Measurements from ENCODE around the gene TCEA2. TPM values are rescaled to one million over a fixed set of nuclear protein-coding genes. Genes with fewer than 3 reads are reported as not detected.
A peak's percentile ranks its signal among the peaks of the same experiment; 100 is the strongest.

Gene TCEA2
- total and polyA plus RNA-seq, 2 of the 13 experiments (the other 11 are each of a cell fraction or from before 2014, with no cell fraction given) = 28.1 to 33.7 TPM

DNA sequence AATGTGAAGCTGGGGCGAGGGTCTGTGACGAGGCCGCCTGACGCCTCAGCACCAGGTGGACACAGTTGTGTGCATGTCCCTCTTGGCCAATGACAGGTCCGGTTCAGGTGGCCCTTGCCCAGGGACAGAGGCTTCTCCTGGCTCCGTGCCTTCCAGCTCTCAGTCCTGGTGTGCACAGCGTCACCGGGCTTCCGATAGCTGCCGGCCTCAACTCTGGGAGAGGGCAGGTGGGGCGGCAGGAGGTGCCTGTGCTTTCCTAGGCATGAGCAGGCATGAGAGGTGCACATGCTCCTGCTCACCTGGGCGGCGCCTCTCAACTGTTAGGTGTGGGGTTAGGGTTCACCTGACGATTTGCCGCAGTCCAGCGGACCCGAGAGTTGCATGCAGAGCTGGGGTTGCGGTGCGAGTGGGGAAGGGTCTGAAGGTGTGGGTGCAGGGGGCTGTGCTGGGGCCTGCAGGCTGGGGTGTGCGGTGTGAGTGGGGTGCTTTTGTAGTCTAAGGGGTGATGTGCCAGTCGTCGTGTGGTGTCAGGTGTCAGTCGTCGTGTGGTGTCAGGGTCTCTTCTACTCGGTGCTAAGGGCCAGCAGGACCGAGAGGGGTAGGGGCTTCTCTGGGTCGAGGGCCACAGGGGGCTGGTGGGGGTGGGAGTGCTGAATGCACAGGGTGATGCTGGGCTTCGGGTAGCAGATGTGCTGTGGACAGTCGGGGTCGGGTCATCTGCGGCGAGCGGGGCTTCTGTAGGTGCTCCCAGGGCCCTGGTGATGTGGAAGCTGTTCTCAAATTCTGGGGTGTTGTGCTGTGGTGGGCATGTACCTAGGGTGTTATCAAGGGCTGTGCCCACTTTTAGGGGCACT lies 9.8 kb upstream of the TCEA2 start (continued):
- TF ChIP-seq, protein P1, sequence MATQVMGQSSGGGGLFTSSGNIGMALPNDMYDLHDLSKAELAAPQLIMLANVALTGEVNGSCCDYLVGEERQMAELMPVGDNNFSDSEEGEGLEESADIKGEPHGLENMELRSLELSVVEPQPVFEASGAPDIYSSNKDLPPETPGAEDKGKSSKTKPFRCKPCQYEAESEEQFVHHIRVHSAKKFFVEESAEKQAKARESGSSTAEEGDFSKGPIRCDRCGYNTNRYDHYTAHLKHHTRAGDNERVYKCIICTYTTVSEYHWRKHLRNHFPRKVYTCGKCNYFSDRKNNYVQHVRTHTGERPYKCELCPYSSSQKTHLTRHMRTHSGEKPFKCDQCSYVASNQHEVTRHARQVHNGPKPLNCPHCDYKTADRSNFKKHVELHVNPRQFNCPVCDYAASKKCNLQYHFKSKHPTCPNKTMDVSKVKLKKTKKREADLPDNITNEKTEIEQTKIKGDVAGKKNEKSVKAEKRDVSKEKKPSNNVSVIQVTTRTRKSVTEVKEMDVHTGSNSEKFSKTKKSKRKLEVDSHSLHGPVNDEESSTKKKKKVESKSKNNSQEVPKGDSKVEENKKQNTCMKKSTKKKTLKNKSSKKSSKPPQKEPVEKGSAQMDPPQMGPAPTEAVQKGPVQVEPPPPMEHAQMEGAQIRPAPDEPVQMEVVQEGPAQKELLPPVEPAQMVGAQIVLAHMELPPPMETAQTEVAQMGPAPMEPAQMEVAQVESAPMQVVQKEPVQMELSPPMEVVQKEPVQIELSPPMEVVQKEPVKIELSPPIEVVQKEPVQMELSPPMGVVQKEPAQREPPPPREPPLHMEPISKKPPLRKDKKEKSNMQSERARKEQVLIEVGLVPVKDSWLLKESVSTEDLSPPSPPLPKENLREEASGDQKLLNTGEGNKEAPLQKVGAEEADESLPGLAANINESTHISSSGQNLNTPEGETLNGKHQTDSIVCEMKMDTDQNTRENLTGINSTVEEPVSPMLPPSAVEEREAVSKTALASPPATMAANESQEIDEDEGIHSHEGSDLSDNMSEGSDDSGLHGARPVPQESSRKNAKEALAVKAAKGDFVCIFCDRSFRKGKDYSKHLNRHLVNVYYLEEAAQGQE (IDR thresholded peaks at IDR 0.05; ENCODE audit: borderline replicate concordance in 1 of 2, low read depth in 1 of 2, low read length in 2 of 2) = no peak
- TF ChIP-seq HMGA1 (CRISPR knock-in tag; conservative IDR thresholded peaks at IDR 0.05) = no peak
- no peak for TF ChIP-seq RAD51 (IDR thresholded peaks at IDR 0.05; ENCODE audit: borderline replicate concordance)
- TF ChIP-seq TCF7 (IDR thresholded peaks at IDR 0.05; ENCODE audit: low read depth) = peak; percentile 53; the same call in 1 of the 2 replicates
- TF ChIP-seq, protein P2, sequence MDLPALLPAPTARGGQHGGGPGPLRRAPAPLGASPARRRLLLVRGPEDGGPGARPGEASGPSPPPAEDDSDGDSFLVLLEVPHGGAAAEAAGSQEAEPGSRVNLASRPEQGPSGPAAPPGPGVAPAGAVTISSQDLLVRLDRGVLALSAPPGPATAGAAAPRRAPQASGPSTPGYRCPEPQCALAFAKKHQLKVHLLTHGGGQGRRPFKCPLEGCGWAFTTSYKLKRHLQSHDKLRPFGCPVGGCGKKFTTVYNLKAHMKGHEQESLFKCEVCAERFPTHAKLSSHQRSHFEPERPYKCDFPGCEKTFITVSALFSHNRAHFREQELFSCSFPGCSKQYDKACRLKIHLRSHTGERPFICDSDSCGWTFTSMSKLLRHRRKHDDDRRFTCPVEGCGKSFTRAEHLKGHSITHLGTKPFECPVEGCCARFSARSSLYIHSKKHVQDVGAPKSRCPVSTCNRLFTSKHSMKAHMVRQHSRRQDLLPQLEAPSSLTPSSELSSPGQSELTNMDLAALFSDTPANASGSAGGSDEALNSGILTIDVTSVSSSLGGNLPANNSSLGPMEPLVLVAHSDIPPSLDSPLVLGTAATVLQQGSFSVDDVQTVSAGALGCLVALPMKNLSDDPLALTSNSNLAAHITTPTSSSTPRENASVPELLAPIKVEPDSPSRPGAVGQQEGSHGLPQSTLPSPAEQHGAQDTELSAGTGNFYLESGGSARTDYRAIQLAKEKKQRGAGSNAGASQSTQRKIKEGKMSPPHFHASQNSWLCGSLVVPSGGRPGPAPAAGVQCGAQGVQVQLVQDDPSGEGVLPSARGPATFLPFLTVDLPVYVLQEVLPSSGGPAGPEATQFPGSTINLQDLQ (CRISPR knock-in tag; IDR thresholded peaks at IDR 0.05) = peak; percentile 34; the same call in 1 of the 2 replicates
- no peak; the same call in 1 of the 2 replicates for TF ChIP-seq SIN3A (IDR thresholded peaks at IDR 0.05; ENCODE audit: borderline replicate concordance, low read depth, low read length)
- TF ChIP-seq ZNF781 (CRISPR knock-in tag; IDR thresholded peaks at IDR 0.05; ENCODE audit: borderline replicate concordance, not compliant biosample characterization) = no peak
- TF ChIP-seq ZNF660 (CRISPR knock-in tag; IDR thresholded peaks at IDR 0.05; ENCODE audit: borderline replicate concordance, low read depth) = no peak
- TF ChIP-seq DMAP1 (CRISPR knock-in tag; IDR thresholded peaks at IDR 0.05) = 0 out of 2 replicates have a peak, but pooled peaks have one; percentile 63
- TF ChIP-seq ZNF747 (CRISPR knock-in tag; IDR thresholded peaks at IDR 0.05; ENCODE audit: borderline replicate concordance) = no peak
- 0 out of 2 replicates have a peak, but pooled peaks have one; percentile 28 for TF ChIP-seq MEIS2 (CRISPR knock-in tag; IDR thresholded peaks at IDR 0.05)
- peak; percentile 61; the same call in 1 of the 2 replicates for TF ChIP-seq ZNF782 (CRISPR knock-in tag; IDR thresholded peaks at IDR 0.05; ENCODE audit: borderline replicate concordance)
- TF ChIP-seq MIXL1 (CRISPR knock-in tag; IDR thresholded peaks at IDR 0.05) = no peak
- TF ChIP-seq, protein P3, sequence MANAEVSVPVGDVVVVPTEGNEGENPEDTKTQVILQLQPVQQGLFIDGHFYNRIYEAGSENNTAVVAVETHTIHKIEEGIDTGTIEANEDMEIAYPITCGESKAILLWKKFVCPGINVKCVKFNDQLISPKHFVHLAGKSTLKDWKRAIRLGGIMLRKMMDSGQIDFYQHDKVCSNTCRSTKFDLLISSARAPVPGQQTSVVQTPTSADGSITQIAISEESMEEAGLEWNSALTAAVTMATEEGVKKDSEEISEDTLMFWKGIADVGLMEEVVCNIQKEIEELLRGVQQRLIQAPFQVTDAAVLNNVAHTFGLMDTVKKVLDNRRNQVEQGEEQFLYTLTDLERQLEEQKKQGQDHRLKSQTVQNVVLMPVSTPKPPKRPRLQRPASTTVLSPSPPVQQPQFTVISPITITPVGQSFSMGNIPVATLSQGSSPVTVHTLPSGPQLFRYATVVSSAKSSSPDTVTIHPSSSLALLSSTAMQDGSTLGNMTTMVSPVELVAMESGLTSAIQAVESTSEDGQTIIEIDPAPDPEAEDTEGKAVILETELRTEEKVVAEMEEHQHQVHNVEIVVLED (CRISPR knock-in tag; IDR thresholded peaks at IDR 0.05; ENCODE audit: borderline replicate concordance) = no peak
- TF ChIP-seq ZNF550 (CRISPR knock-in tag; IDR thresholded peaks at IDR 0.05; ENCODE audit: borderline replicate concordance) = peak; percentile 52; the same call in 1 of the 2 replicates
- no peak for TF ChIP-seq FOXJ3 (CRISPR knock-in tag; IDR thresholded peaks at IDR 0.05; ENCODE audit: borderline replicate concordance)
- no peak for TF ChIP-seq FIP1L1 (IDR thresholded peaks at IDR 0.05; ENCODE audit: borderline replicate concordance, insufficient read depth, low read depth, low read length)
- no peak for TF ChIP-seq SMC3 (IDR thresholded peaks at IDR 0.05; ENCODE audit: low read length)
- TF ChIP-seq ZNF329 (CRISPR knock-in tag; IDR thresholded peaks at IDR 0.05; ENCODE audit: low read depth) = 0 out of 2 replicates have a peak, but pooled peaks have one; percentile 11
